GM12801 (cell line): ENCODE results near the gene HYI.

ENCODE experiments used
- TF ChIP-seq, protein P1 (sequence below): IDR thresholded peaks from one replicate; pipeline ENCODE4 v1.5.1; 2011; ENCODE audit warnings: control low read depth; ENCODE audit not compliant: insufficient read length; ENCODE audit errors: extremely low read depth

Gene HYI

DNA sequence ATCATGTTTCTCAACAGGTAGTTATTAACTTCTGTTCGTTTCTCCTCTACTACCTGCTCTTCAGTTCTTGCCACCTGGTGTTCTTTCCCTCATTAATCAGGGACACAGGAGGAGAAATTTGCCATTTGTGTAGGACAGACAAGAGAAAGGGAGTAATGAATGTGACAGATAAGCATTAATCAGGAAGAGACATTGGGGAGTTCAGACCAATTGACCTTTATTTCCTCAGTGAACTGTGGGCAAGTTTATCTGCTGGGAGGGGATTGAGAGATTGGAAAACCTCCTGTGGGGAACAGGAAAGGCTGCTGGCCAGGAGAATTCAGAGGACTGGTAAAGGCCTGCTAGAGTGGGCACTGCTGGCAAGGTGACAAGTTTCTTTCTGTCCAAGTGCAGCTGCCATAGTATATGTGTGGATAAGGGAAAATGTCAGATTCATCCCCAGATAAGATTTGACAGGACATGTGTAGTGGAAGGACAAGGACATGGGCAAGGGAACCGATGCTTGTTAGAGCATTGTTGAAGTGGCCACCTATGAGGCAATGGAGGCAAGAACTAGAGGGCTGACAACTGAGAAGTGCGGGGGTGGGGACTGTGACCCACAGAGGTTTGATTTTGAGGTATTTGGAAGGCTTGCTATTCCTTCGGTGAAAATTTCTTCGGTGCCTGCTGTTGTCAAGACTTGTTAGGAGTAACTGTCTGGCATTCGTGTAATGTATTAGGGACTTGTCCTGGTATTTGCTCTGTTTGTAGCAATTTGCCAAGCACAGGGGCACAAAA lies 51.5 kb downstream of the HYI start:
- TF ChIP-seq, protein P1, sequence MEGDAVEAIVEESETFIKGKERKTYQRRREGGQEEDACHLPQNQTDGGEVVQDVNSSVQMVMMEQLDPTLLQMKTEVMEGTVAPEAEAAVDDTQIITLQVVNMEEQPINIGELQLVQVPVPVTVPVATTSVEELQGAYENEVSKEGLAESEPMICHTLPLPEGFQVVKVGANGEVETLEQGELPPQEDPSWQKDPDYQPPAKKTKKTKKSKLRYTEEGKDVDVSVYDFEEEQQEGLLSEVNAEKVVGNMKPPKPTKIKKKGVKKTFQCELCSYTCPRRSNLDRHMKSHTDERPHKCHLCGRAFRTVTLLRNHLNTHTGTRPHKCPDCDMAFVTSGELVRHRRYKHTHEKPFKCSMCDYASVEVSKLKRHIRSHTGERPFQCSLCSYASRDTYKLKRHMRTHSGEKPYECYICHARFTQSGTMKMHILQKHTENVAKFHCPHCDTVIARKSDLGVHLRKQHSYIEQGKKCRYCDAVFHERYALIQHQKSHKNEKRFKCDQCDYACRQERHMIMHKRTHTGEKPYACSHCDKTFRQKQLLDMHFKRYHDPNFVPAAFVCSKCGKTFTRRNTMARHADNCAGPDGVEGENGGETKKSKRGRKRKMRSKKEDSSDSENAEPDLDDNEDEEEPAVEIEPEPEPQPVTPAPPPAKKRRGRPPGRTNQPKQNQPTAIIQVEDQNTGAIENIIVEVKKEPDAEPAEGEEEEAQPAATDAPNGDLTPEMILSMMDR, result no peak
